GM12801 (cell line): Measurements from ENCODE around the gene PLCB4.

ENCODE experiments used
- CTCF ChIP-seq: IDR thresholded peaks from one replicate; pipeline ENCODE4 v1.5.1; 2011; ENCODE audit warnings: control low read depth; ENCODE audit not compliant: insufficient read length; ENCODE audit errors: extremely low read depth

PLCB4 gene

GRCh38 chr20:9109566-9109965 lies 40.7 kb downstream of the PLCB4 start:
- TF ChIP-seq CTCF, result no peak

- TF ChIP-seq CTCF, result no peak
Observed at GRCh38 chr20:9110365-9110764, 41.5 kb downstream of the PLCB4 start.

- TF ChIP-seq CTCF, result no peak
Observed at GRCh38 chr20:9110916-9111432, 42.1 kb downstream of the PLCB4 start.

- TF ChIP-seq CTCF, result no peak
Observed at GRCh38 chr20:9112541-9113515, 43.9 kb downstream of the PLCB4 start.

GRCh38 chr20:9114709-9115108 lies 45.8 kb downstream of the PLCB4 start:
- TF ChIP-seq CTCF, result no peak

GRCh38 chr20:9117548-9117947 lies 48.7 kb downstream of the PLCB4 start:
- TF ChIP-seq CTCF, result no peak

DNA sequence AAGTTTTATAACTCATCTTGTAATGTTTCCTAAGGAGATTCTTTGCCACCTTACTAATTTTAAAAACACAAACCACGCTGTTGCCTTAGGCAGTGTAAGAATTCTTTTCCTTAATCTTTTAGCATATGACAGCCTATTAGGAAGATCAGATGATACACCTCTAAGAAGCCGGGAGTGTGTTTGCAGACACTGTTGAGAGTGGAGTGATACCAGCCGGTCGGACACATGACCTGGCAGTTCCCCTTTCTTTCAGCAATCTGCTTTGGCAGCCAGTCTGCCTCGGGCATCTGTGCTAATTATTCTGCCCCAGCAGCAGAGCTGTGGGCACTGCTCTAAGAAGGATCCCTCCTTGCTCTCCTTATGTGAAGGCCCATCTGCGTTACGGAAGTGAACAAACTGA lies 50.9 kb downstream of the PLCB4 start:
- TF ChIP-seq CTCF, result no peak
